Activated CD4-positive, alpha-beta T cell treated with anti-CD3 and anti-CD28 coated beads, Interleukin-2, amount 50 U/mL, for 48 hours (primary cell): Measurements from ENCODE around the gene MOCS1.

Source experiments
- DNase-seq, 2 experiments: peaks; one replicate each; pipeline ENCODE4 v3.0.0-alpha.2; 2020

The MOCS1 gene

GRCh38 chr6:39922821-39923220 lies 11.4 kb downstream of the MOCS1 start:
- DNase-seq, result no peak

DNA sequence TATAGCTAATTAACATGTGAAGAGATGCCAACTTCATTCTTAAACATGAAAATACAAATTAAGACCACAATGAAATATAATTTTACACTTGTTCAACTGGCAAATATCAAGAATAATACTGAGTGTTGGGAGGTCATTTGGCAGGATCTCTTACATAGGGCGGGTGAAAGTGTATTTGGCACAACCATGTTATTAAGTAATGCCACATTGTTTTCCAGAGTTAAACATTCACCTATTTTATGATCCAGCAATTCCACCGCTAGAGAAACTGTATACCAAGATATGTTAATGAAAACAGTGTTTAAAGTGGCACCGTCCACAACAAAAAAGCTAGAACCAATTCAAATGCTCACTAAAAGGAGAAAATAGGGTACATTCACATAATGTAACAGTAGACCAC lies 14.1 kb downstream of the MOCS1 start:
- DNase-seq, result no peak

DNA sequence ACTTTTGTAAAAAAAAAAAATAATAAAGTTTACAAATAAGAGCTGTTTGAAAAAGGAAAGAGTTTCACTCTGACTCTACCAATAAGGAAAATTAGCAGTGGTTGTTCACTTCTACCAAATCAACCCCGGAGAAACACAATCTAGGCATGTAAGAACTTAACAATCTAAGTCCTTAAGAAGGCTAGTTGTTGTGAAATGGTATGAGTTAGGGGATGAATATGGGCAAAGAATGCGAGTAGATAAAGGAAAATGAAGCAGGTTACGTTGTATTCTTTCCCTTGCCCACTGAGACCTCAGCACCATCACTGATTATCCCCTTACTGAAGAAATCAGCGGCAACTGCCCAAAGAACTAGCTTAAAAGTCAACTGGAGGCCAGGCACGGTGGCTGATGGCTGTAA lies 15.4 kb downstream of the MOCS1 start:
- DNase-seq, result no peak

DNA sequence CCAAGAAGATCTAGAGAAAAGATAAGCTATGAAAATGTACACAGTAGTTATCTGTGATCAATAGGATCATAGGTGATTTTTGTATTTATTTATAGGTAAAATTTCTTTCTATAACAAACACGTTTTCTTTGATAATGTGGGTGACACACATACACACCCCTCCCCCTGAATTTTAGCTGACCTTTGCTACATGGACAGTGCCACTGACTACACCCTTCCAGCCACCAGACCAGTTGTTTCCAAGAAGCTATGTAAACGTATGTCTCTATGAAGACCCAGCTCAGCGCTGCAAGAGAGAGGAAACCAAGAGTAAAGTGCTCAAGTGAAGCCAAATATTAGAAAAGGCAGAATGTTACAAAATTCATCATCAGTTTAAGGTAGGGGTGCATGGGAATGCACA lies 16.3 kb downstream of the MOCS1 start:
- DNase-seq, result no peak

DNA sequence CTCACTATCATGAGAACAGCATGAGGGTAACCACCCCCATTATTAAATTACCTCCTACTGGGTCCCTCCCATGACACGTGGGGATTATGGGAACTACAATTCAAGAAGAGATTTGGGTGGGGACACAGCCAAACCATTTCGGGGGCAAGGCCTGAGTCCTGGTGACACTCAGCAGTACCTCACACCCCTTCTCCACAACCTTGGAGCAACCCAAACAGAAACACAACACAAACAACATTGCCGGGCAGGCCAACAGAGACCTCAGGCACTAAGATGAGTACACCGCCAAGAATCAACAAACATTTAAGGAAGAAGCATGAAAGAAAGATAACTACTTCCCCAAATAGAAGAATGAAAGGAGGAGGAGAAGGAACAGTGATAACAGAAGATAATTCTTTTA lies 16.9 kb downstream of the MOCS1 start:
- no peak for DNase-seq

DNA sequence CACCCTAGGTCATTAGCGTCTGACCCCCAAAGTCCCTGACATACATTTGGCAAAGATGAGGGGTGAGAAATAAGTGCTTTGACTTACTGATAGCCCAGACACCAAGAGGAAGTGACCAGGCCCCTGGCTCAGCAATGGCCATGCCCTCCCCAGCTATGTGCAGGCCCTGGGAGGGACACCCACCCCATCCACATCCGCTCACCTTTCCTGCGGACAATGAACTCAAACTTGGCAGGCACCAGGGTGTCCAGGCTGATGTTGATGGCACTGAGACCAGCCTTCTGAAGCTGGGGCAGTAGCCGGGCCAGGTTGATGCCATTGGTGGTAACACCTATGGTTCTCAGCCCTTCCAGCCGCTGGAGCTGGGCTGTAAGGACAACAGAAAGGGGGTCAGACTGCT lies 18.4 kb downstream of the MOCS1 start:
- no peak for DNase-seq

DNA sequence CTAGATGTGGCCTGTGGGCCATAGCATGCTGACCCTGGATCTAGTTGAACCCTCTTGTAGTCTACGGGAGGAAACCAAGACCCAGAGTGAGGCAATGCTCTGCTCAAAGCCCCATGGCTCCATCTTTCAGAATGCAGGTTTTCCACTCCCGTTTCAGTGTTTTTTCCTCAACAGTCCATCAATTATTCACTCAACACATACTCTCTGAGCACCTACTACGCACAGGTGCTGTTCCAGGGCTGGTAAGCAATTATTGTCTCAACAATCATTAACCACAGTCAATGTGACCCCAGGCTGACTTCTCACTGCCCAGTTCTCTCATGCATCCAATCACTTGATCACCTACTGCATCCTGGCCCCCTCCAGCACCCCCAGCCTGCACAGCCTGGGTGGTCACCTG lies 20.0 kb downstream of the MOCS1 start:
- no peak for DNase-seq

- no peak for DNase-seq
These were observed 20.8 kb downstream of the MOCS1 start for GRCh38 chr6:39913391-39913916.

DNA sequence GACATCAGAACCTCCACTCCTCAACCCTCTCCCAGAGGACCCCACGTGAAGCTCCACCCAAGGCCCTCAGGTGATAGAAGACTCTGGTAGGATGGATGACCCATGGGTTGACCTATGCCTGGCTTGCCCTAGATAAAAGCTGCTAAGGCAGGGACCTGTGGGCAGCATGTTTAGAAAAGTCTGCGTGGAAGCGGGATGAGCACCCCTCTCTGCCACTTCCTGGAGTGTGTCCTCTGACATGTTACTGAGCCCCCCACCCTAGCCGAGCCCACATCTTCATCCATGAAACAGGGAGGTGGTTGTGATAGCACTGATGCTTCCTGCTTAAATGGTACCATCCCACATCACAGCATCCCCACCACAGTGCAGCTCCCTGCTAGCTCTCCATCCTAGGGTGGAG lies 21.8 kb downstream of the MOCS1 start:
- DNase-seq, result no peak

DNA sequence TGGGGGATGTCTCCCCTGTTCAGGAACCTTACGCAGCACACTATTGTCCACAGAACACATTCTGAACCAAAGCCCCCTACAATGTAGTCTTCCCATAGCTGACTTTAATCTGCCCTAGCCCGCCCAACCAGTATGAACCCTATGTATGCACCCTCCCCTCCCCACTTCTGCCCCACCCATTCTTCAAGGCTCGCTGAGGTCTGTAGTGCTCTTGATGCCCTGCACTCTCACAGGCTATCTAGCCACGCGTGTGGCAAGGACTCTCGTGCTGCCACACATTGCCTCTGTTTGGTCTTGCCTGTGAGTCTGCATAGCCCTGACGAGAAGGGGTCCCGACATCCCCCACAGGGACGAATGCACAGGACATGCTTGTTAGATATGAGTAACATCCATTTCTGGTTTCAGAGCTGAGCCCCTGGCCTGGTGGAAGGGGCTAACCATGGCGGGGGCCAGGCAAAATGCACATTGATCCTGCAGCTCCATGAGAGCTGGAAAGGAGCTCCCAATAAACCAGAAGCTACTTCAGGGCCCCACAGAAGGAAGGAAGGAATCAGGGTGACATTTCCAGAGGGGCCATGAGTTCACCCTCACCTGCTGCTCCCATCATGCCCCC lies 22.6 kb downstream of the MOCS1 start:
- DNase-seq, result no peak

GRCh38 chr6:39910744-39911143 lies 23.5 kb downstream of the MOCS1 start:
- DNase-seq, result no peak

GRCh38 chr6:39910164-39910563 lies 24.1 kb downstream of the MOCS1 start:
- no peak for DNase-seq

DNA sequence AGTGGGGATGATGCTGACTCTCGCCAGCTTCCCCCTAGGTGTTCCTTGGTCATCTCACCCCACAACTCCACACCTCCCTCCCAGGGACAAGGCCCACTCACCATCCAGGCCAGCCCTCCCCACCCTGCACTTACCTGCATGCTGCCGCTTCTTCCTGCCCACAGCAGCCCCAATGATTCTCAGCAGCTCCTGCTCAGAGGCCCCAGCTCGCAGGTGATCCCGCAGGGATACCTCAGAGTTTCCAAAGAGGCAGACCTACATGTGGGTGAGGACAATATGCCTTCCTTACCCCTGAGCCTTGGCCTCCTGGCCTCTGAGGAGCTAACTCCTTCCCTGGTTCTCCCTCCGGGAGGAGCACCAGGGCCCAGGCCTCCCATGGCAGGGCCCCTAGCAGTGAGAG lies 24.6 kb downstream of the MOCS1 start:
- no peak for DNase-seq

DNA sequence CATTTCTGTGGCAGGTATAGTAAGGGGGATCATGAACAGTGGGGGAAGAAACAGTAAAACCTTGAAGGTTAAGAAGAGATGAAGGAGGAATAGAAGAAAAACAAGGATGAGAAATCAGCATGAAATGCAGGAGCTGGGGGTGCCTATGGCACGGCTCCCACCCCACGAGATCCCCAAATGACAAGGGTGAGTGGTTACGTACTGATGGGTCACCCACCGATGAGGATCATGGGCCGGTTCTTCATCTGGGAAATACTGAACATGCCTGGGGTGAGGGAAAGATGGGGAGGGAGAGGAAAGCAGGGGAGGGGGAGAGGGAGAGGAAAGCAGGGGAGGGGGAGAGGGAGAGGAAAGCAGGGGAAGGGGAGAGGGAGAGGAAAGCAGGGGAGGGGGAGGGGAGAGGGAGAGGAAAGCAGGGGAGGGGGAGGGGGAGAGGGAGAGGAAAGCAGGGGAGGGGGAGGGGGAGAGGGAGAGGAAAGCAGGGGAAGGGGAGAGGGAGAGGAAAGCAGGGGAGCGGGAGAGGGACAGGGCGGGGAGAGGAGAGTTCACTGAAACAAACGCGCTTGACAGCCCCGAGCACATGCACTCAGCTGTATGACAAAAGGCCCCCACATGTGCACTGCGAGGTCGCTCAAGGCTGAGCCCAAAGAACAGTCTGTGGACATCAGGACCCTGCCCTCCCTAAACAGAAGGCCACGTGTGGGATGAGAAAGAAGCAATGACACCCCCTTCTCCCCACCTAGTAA lies 25.3 kb downstream of the MOCS1 start:
- no peak for DNase-seq

- DNase-seq, result no peak
These were observed 26.2 kb downstream of the MOCS1 start for GRCh38 chr6:39907871-39908575.

GRCh38 chr6:39906318-39906761 lies 27.9 kb downstream of the MOCS1 start:
- DNase-seq, result no peak

- DNase-seq, result no peak
These were observed 28.7 kb downstream of the MOCS1 start for GRCh38 chr6:39905640-39905975.

DNA sequence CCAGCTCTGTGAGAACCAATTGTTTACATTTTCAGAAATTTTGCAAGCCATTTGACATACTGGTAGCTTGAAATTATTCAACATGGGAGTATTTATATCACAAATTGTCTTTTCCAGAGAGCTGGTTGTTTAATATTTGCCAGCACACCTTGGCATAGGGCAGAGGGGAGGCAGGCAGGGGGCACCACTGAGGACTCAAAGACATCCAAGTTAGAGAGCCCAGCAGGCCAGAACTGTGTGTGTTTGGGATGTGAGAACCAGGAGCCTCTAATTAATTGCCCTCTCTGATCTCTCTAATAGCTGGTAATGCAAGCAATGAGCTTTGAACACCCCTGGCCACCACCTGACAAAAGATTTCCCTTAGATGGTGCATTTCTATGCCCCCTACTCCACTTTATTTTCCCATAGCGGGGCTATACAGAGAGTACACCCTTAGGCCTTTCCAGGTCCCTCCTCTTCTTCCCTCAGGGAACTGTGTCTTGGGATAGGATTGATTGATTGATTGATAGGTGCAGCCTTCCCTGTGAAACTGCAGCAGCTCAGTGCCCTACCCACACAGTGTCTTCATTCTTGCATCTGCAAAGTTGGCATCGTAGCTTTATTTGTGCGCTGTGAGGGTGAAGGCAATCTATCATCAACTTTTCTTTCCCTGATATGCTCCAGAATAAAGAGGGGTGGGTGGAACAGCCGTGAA lies 29.2 kb downstream of the MOCS1 start:
- no peak for DNase-seq

DNA sequence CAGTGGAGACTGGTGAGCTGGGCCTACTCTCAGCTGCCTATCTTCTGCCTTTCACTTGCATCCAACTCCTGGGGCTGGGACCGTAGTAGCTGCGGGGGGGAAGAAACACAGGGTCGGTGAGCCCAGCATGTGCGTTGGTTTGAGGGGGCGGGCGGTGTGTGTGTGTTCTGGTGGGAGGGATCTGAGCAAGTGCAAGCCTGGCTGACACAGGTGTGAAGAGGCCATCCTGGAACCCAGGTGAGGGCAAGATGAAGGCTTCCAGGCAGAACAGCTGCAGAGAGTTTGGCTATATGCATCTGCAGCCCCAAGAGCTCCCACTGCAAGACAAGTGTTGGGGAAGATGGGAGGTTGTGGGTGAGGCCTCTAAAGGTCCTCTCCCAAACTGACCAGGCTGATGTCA lies 30.6 kb downstream of the MOCS1 start:
- no peak for DNase-seq

DNA sequence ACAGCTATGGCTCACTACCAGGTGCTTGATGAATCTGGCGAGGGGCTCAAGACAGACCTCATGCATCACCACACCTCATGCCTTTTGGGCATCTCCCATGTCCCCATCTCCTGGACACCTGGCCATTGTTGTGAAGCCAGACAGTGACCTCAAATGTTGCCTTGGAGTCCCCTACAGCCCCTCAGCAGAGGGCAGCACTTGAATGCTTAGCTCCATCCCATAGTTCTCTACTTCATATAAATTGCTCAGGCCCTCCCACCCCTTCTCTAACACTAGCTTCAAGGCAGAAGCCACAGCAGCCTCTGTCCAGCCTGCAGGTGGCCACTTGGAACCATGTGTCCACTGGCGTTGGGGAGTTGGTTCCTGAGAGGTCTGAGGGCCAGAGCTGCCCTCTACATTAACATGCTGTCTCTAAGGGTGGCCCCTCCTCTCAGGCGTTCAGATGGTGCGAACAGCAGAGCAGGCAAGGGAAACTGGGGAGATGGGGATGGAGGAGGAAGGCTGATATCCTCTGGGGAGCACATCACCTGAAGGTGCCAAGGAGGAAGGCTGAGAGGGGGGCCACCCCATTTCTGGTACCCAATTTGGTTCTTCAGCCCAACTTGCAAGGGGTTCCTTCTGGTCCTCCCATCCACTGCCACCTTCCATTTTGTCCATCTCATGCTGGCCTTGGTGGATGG lies 31.3 kb downstream of the MOCS1 start:
- DNase-seq, result no peak

DNA sequence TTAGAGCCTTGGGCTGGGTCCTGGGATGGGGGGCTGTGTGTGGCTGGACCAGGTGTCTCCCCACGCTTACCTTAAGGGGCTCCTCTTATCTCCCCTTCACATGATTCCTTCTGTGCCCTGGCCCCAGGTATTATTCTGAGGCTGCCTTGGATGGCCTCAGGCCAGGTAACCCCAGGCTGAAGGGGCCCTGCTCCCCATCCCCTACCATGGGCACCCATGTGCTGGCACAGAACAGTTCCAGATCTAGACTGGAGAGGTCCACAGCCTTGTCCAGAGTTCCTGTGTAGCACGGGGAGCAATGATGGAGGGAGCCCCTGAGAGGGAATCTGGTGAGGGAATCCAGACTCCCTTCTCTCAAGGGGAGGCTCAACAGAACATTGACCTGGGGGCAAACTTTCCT lies 32.1 kb downstream of the MOCS1 start:
- no peak for DNase-seq

GRCh38 chr6:39901670-39902069 lies 32.6 kb downstream of the MOCS1 start:
- DNase-seq, result no peak

- no peak for DNase-seq
These were observed 33.1 kb downstream of the MOCS1 start for GRCh38 chr6:39901116-39901655.
